ENCODE data around the gene GSTM5. TPM values are rescaled to one million over a fixed set of nuclear protein-coding genes. Genes with fewer than 3 reads are reported as not detected.
"Not testable (repeated sequence)": the region's sequence is repeated elsewhere in the genome, so short reads cannot be mapped to it uniquely, and the experiment has no call there.

Gene GSTM5
- total RNA-seq, 1 donor from 2014 or later = not detected

GRCh38 chr1:109691759-109692158 lies 20.3 kb upstream of the GSTM5 start:
- H2AFZ ChIP-seq (ENCODE audit: low read depth, low read length) = no peak overlapping the region
- no peaks in the 10 kb centered on the region for H3K27me3 Mint-ChIP-seq (ENCODE audit: low read depth, unreplicated experiment)
- H3K4me1 ChIP-seq (ENCODE audit: insufficient read depth, low read length) = peaks cover 10% of the 10 kb centered on the region
- DNase-seq (ENCODE audit: low read depth) (no peak), FAIRE-seq (no peak)
- H3K4me3 Mint-ChIP-seq (ENCODE audit: unreplicated experiment) = no peak overlapping the region
- H3K9me3 Mint-ChIP-seq (ENCODE audit: unreplicated experiment) = no peaks in the 10 kb centered on the region
- no peak overlapping the region for H3K4me2 ChIP-seq (ENCODE audit: low read length)
- H3K27me3 ChIP-seq (ENCODE audit: insufficient read depth, low read length) = no peaks in the 10 kb centered on the region
- no peak overlapping the region for H3K4me3 ChIP-seq (ENCODE audit: insufficient read depth, low read depth, low read length)
- no peaks in the 10 kb centered on the region for H3K9me3 ChIP-seq (ENCODE audit: insufficient read depth, low read depth, low read length)
- H3K4me1 Mint-ChIP-seq (ENCODE audit: low read depth, unreplicated experiment) = no peaks in the 10 kb centered on the region
- H4K20me1 ChIP-seq (ENCODE audit: insufficient read depth, low read length) = no peaks in the 10 kb centered on the region
- no peak overlapping the region for H3K27ac Mint-ChIP-seq (ENCODE audit: unreplicated experiment)
- H3K36me3 ChIP-seq (ENCODE audit: insufficient read depth, low read length) = no peaks in the 10 kb centered on the region
- no peaks in the 10 kb centered on the region for H3K79me2 ChIP-seq (ENCODE audit: insufficient read depth, low read length)
- no peak overlapping the region for H3K27ac ChIP-seq (ENCODE audit: low read depth, low read length)
- H3K36me3 Mint-ChIP-seq (ENCODE audit: low read depth, unreplicated experiment) = no peaks in the 10 kb centered on the region
- TF ChIP-seq CTCF (IDR thresholded peaks at IDR 0.05; ENCODE audit: insufficient read depth, low read depth, low read length) (no peak), EZH2 (IDR thresholded peaks at IDR 0.05; ENCODE audit: insufficient read depth, low read length) (no peak)
- no peak overlapping the region for H3K9ac ChIP-seq (ENCODE audit: low read length)

- H3K9me3 ChIP-seq (ENCODE audit: insufficient read depth, low read depth, low read length); H3K79me2 ChIP-seq (ENCODE audit: insufficient read depth, low read length); H2AFZ ChIP-seq (ENCODE audit: low read depth, low read length); FAIRE-seq; H3K9ac ChIP-seq (ENCODE audit: low read length); H3K4me1 ChIP-seq (ENCODE audit: insufficient read depth, low read length); DNase-seq (ENCODE audit: low read depth); H3K27ac ChIP-seq (ENCODE audit: low read depth, low read length); H3K27me3 ChIP-seq (ENCODE audit: insufficient read depth, low read length); H3K4me3 ChIP-seq (ENCODE audit: insufficient read depth, low read depth, low read length); H3K4me3 Mint-ChIP-seq (ENCODE audit: unreplicated experiment); H3K9me3 Mint-ChIP-seq (ENCODE audit: unreplicated experiment); H3K36me3 Mint-ChIP-seq (ENCODE audit: low read depth, unreplicated experiment); H3K4me2 ChIP-seq (ENCODE audit: low read length); H3K27me3 Mint-ChIP-seq (ENCODE audit: low read depth, unreplicated experiment); H3K27ac Mint-ChIP-seq (ENCODE audit: unreplicated experiment); H3K4me1 Mint-ChIP-seq (ENCODE audit: low read depth, unreplicated experiment); H4K20me1 ChIP-seq (ENCODE audit: insufficient read depth, low read length); H3K36me3 ChIP-seq (ENCODE audit: insufficient read depth, low read length): not testable (repeated sequence)
These were observed 17.7 kb upstream of the GSTM5 start for GRCh38 chr1:109694400-109694799.

GRCh38 chr1:109695138-109695537 lies 16.9 kb upstream of the GSTM5 start:
- H3K4me1 Mint-ChIP-seq (ENCODE audit: low read depth, unreplicated experiment); H3K9ac ChIP-seq (ENCODE audit: low read length); DNase-seq (ENCODE audit: low read depth); H3K27ac ChIP-seq (ENCODE audit: low read depth, low read length); H3K4me3 Mint-ChIP-seq (ENCODE audit: unreplicated experiment); H3K4me2 ChIP-seq (ENCODE audit: low read length); H3K27me3 Mint-ChIP-seq (ENCODE audit: low read depth, unreplicated experiment); H3K79me2 ChIP-seq (ENCODE audit: insufficient read depth, low read length); H3K27me3 ChIP-seq (ENCODE audit: insufficient read depth, low read length); H2AFZ ChIP-seq (ENCODE audit: low read depth, low read length); H3K9me3 ChIP-seq (ENCODE audit: insufficient read depth, low read depth, low read length); H3K9me3 Mint-ChIP-seq (ENCODE audit: unreplicated experiment); H3K4me3 ChIP-seq (ENCODE audit: insufficient read depth, low read depth, low read length); H4K20me1 ChIP-seq (ENCODE audit: insufficient read depth, low read length); H3K27ac Mint-ChIP-seq (ENCODE audit: unreplicated experiment); H3K36me3 Mint-ChIP-seq (ENCODE audit: low read depth, unreplicated experiment); H3K4me1 ChIP-seq (ENCODE audit: insufficient read depth, low read length); H3K36me3 ChIP-seq (ENCODE audit: insufficient read depth, low read length); FAIRE-seq: not testable (repeated sequence)

- Histone ChIP-seq H3K27ac (ENCODE audit: low read depth, low read length) (no peak overlapping the region), H3K4me1 (ENCODE audit: insufficient read depth, low read length) (peaks cover 3% of the 10 kb centered on the region), H3K9me3 (ENCODE audit: insufficient read depth, low read depth, low read length) (no peaks in the 10 kb centered on the region), H3K79me2 (ENCODE audit: insufficient read depth, low read length) (no peaks in the 10 kb centered on the region), H3K4me3 (ENCODE audit: insufficient read depth, low read depth, low read length) (no peak overlapping the region), H4K20me1 (ENCODE audit: insufficient read depth, low read length) (no peaks in the 10 kb centered on the region), H3K4me2 (ENCODE audit: low read length) (no peak overlapping the region), H2AFZ (ENCODE audit: low read depth, low read length) (no peak overlapping the region), H3K27me3 (ENCODE audit: insufficient read depth, low read length) (no peaks in the 10 kb centered on the region), H3K9ac (ENCODE audit: low read length) (no peak overlapping the region), H3K36me3 (ENCODE audit: insufficient read depth, low read length) (no peaks in the 10 kb centered on the region)
- H3K4me1 Mint-ChIP-seq (ENCODE audit: low read depth, unreplicated experiment) = no peaks in the 10 kb centered on the region
- no peak for FAIRE-seq
- TF ChIP-seq CTCF (IDR thresholded peaks at IDR 0.05; ENCODE audit: insufficient read depth, low read depth, low read length) (no peak), EZH2 (IDR thresholded peaks at IDR 0.05; ENCODE audit: insufficient read depth, low read length) (no peak)
- no peaks in the 10 kb centered on the region for H3K36me3 Mint-ChIP-seq (ENCODE audit: low read depth, unreplicated experiment)
- no peak for DNase-seq (ENCODE audit: low read depth)
- H3K27me3 Mint-ChIP-seq (ENCODE audit: low read depth, unreplicated experiment) = no peaks in the 10 kb centered on the region
- no peaks in the 10 kb centered on the region for H3K9me3 Mint-ChIP-seq (ENCODE audit: unreplicated experiment)
- no peak overlapping the region for H3K27ac Mint-ChIP-seq (ENCODE audit: unreplicated experiment)
- no peak overlapping the region for H3K4me3 Mint-ChIP-seq (ENCODE audit: unreplicated experiment)
These were observed 15.0 kb upstream of the GSTM5 start for GRCh38 chr1:109697066-109697465.

GRCh38 chr1:109697861-109698260 lies 14.2 kb upstream of the GSTM5 start:
- not testable (repeated sequence) for H3K4me2 ChIP-seq (ENCODE audit: low read length); H3K27ac Mint-ChIP-seq (ENCODE audit: unreplicated experiment); H2AFZ ChIP-seq (ENCODE audit: low read depth, low read length); H3K79me2 ChIP-seq (ENCODE audit: insufficient read depth, low read length); H3K9me3 Mint-ChIP-seq (ENCODE audit: unreplicated experiment); FAIRE-seq; H3K27me3 ChIP-seq (ENCODE audit: insufficient read depth, low read length); H3K4me1 ChIP-seq (ENCODE audit: insufficient read depth, low read length); H3K27ac ChIP-seq (ENCODE audit: low read depth, low read length); H3K9ac ChIP-seq (ENCODE audit: low read length); H3K9me3 ChIP-seq (ENCODE audit: insufficient read depth, low read depth, low read length); H3K4me3 Mint-ChIP-seq (ENCODE audit: unreplicated experiment); H3K36me3 ChIP-seq (ENCODE audit: insufficient read depth, low read length); H3K27me3 Mint-ChIP-seq (ENCODE audit: low read depth, unreplicated experiment); H3K36me3 Mint-ChIP-seq (ENCODE audit: low read depth, unreplicated experiment); DNase-seq (ENCODE audit: low read depth); H3K4me1 Mint-ChIP-seq (ENCODE audit: low read depth, unreplicated experiment); H4K20me1 ChIP-seq (ENCODE audit: insufficient read depth, low read length); H3K4me3 ChIP-seq (ENCODE audit: insufficient read depth, low read depth, low read length)
